EL (cell line): ENCODE data around the gene PLAAT2.
"Not testable (repeated sequence)": the region's sequence is repeated elsewhere in the genome, so short reads cannot be mapped to it uniquely, and the experiment has no call there.

ENCODE experiments used
- DNase-seq: peaks from one replicate; pipeline ENCODE4 v3.0.0-alpha.2; 2016

The PLAAT2 gene

GRCh38 chr11:63574856-63575602, 11.8 kb upstream of the PLAAT2 start:
- no peak for DNase-seq

GRCh38 chr11:63573881-63574855, 11.0 kb upstream of the PLAAT2 start:
- peak; percentile 72 for DNase-seq

DNA sequence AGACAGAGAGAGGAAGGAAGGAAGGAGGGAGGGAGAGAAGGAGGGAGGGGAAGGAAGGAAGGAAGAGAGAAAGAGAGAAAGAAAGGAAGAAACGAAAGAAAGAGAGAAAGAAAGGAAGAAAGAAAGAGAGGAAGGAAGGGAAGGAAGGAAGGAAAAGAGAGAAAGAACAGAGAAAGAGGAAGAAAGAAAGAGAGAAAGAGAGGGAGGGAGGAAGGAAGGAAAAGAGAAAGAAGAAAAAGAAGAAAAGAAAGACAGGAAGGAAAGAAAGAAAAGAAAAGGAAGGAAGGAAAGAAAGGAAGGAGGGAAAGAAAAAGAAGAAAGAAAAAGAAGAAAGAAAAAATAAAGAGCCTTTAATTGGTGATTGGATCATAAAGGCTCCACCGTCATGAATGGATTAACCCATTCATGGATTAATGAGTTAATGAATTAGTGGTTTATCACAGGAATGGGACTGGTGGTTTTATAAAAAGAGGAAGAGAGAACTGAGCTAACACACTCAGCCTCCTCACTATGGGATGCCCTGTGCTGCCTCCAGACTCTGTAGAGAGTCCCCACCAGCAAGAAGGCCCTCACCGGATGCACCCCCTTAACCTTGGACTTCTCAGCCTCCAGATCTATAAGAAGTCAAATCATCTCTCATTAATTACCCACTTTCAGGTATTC, 9.0 kb upstream of the PLAAT2 start:
- no peak for DNase-seq

DNA sequence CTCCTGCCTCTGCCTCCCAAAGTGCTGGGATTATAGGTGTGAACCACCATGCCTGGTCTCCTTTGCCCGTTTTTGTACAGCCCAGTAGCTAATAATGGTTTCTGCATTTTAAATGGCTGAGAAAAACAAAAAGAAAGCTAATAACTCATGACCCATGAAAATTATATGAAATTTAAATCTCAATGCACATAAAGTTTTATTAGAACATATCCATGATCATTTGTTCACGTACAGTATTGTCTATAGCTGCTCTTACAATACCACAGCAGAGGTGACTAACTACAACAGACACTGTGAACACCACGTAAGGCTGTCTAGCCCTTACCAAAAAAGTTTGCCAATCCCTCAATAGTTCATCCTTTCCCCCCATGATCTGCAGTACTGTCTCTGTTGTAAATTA, 6.4 kb upstream of the PLAAT2 start:
- DNase-seq: no peak

GRCh38 chr11:63567044-63567840, 4.1 kb upstream of the PLAAT2 start:
- peak; percentile 82 for DNase-seq

DNA sequence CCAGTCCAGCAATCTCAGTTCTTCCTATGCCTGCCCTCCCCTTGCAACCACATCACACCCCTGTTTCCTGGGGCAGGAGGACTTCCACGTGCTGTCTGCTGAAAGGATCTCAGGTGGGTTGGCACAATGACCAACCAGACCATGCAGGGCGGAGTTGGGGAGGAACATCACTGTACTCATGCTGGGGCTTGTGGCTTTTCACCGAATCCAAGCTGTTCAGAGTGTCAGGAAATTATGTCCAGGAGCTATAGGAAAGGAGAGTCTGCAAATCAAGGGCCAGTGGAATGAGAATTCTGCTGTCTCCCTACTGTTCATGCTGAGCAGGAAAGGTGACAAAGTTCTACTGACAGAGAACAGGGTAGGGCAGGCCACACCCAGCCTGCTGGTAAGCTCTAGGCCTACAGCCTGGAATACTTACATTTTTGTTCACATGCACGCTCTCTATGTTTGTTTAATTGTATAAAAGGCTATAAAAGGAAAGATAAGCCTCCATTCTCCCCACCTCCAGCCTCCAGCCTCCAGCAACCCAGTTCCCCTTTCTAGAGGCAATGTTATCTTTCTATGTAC, 1.7 kb upstream of the PLAAT2 start:
- no peak for DNase-seq

DNA sequence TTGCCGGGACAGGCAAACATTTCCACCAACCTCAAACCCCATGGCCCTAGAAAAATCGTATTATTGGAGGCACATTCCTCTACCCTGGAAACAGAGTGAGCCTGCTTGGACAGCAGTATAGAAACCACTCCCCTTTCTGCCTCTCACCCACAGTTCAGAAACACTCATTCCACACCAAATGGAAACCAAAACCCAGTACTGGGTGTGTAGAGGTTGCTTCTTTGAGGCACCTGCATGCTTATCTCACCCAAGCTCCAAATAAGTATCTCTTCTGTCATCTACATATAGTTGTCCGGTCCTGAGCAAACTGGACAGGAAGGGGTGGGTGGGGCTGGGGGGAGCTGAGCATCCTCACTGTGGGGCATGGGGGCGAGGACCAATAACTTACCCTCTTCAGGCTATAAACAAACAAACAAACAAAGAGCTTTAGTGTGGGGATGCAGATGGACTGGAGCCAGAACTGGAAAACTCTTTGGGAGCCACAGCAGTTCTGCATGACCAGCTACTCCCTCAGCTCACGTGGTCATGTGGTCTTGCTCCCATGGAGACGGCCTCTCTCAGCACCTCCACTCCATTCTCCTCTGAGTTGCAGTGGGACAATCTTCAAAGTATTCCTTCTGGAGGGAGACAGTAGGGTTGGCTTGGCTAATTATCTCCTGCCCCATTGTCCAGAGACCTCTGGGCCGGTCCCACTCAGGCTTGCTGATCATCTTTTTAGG, 1.0 kb upstream of the PLAAT2 start:
- DNase-seq: no peak

GRCh38 chr11:63560506-63561180, 2.5 kb downstream of the PLAAT2 start:
- DNase-seq: no peak

- no peak for DNase-seq
These were observed 4.6 kb downstream of the PLAAT2 start for GRCh38 chr11:63558459-63559157.

- DNase-seq: no peak
These were observed 5.6 kb downstream of the PLAAT2 start for GRCh38 chr11:63557570-63557969.

DNA sequence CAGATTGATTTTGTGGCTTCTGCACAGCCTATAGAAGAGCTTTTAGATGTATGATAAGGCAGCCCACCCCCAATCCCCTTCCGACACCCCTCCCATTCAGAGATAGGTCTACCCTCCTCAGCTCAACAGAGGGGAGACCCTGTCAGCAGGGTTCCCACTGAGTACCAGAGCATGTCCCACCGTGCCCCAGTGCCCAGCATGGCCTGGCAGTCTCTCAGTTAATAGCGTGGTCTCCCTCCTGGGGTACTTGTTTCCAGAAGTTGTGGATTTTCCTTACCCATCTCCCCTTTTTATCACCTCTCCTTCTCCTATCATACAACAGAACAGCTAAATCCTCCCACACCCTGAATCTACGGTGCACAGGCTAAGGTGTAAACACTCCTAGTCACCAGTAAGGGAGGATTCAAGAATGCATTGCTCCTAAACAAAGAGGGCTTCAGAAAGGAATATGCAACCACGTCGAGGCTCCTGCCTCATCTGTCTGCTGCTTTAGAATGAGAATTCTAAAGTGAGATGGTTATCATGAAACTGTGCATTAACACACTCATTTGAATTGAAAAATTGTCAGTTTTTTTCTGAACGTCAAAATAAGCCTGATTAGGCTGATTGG, 6.7 kb downstream of the PLAAT2 start:
- DNase-seq: no peak

GRCh38 chr11:63554877-63555223, 8.3 kb downstream of the PLAAT2 start:
- no peak for DNase-seq

DNA sequence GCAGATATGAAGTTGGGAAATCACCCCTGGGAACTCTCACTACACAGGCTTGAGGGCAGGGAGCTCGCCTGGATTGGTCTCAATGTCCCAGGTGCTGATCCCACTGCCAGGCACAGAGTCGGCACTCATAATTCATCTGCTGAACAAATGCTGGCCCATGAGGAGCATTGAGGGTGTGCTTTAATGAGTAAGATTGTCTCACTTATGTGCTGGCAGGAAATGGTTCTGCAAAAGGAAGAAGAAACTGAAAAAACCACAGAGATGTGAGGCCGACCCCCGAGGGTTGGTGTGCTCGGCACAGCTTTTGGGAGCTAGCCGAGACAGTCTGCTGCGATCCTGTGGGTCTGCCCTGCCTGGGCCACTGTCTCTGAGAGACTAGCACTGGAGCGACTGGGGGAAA, 9.4 kb downstream of the PLAAT2 start:
- peak; percentile 37 for DNase-seq

- no peak for DNase-seq
These were observed 10.3 kb downstream of the PLAAT2 start for GRCh38 chr11:63552921-63553320.

DNA sequence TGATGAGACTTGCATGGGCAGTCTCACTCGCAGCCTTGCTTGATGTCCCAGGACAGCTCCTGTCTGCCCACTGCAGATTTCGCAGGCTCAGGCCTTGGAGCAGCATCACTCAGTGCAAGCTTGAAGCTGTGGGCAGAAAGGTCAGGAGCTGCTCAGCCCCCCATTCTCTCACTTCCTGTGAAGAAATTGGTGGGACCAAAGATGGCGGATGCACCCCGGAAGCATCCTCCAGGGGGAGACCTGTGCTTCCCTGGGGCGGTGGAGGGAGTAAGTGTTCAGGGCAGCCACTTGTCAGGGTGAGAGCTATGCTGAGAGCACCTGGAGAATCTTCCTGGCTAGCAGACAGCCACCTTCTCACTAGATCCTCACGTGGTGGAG, 11.3 kb downstream of the PLAAT2 start:
- no peak for DNase-seq

- DNase-seq: no peak
These were observed 11.9 kb downstream of the PLAAT2 start for GRCh38 chr11:63551091-63551888.

- not testable (repeated sequence) for DNase-seq
These were observed 13.0 kb downstream of the PLAAT2 start for GRCh38 chr11:63550156-63550700.

DNA sequence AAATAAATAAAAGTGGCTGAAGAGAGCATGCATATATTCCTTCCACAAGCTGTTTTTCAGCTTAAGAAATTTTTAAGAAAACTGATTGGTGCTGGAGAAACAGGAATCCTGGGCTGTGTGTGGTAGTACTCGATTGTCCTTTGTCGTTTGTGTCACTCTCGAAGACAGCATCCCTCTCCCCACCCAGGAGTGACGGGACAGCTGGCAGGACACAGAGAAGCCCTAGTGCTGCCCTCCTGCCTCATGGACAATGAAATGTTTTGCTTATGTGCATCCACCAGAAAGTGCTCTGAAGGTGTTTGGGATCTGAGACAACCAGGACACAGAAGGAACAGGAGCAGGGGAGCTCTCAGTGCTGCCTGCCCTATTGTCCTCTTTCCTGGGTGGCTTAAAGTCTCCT, 13.8 kb downstream of the PLAAT2 start:
- DNase-seq: no peak

GRCh38 chr11:63548178-63548577, 15.0 kb downstream of the PLAAT2 start:
- DNase-seq: no peak
